ENCODE measurements around the gene ATP10A.
"Not testable (repeated sequence)": the region's sequence is repeated elsewhere in the genome, so short reads cannot be mapped to it uniquely, and the experiment has no call there.

ATP10A gene

GRCh38 chr15:25777037-25777436, 86.1 kb downstream of the ATP10A start:
- H3K27me3 Mint-ChIP-seq: no peaks in the 10 kb centered on the region
- no peak for DNase-seq (ENCODE audit: low spot score in 2 of 2)
- H3K4me3 Mint-ChIP-seq: no peak overlapping the region
- H3K27ac Mint-ChIP-seq (ENCODE audit: low read depth): no peak overlapping the region
- no peaks in the 10 kb centered on the region for H3K4me1 Mint-ChIP-seq
- H3K36me3 Mint-ChIP-seq (ENCODE audit: insufficient read depth): peaks cover 11% of the 10 kb centered on the region
- H3K9me3 Mint-ChIP-seq: no peaks in the 10 kb centered on the region
- no peak for ATAC-seq (replicated peaks; ENCODE audit: extremely low read depth, poor library complexity, severe bottlenecking)

- Mint-ChIP-seq H3K4me1 (no peaks in the 10 kb centered on the region), H3K4me3 (no peak overlapping the region), H3K27me3 (no peaks in the 10 kb centered on the region), H3K36me3 (ENCODE audit: insufficient read depth) (peaks cover 10% of the 10 kb centered on the region), H3K27ac (ENCODE audit: low read depth) (no peak overlapping the region), H3K9me3 (no peaks in the 10 kb centered on the region)
- ATAC-seq (replicated peaks; ENCODE audit: extremely low read depth, poor library complexity, severe bottlenecking) (no peak), DNase-seq (ENCODE audit: low spot score in 2 of 2) (no peak)
Measured at GRCh38 chr15:25776071-25776746, 86.9 kb downstream of the ATP10A start.

- Mint-ChIP-seq H3K27me3 (no peaks in the 10 kb centered on the region), H3K36me3 (ENCODE audit: insufficient read depth) (peaks cover 9% of the 10 kb centered on the region), H3K4me3 (no peak overlapping the region), H3K4me1 (no peaks in the 10 kb centered on the region), H3K9me3 (no peaks in the 10 kb centered on the region), H3K27ac (ENCODE audit: low read depth) (no peak overlapping the region)
- ATAC-seq (replicated peaks; ENCODE audit: extremely low read depth, poor library complexity, severe bottlenecking): no peak
- DNase-seq (ENCODE audit: low spot score in 2 of 2): no peak
Measured at GRCh38 chr15:25775317-25775912, 87.7 kb downstream of the ATP10A start.

GRCh38 chr15:25774871-25775270, 88.3 kb downstream of the ATP10A start:
- Mint-ChIP-seq H3K27ac (ENCODE audit: low read depth) (no peak overlapping the region), H3K9me3 (no peaks in the 10 kb centered on the region), H3K36me3 (ENCODE audit: insufficient read depth) (peaks cover 7% of the 10 kb centered on the region), H3K27me3 (no peaks in the 10 kb centered on the region), H3K4me3 (no peak overlapping the region), H3K4me1 (no peaks in the 10 kb centered on the region)
- ATAC-seq (replicated peaks; ENCODE audit: extremely low read depth, poor library complexity, severe bottlenecking) (no peak), DNase-seq (ENCODE audit: low spot score in 2 of 2) (no peak)

GRCh38 chr15:25773248-25773647, 89.9 kb downstream of the ATP10A start:
- no peak for DNase-seq (ENCODE audit: low spot score in 2 of 2)
- H3K4me3 Mint-ChIP-seq: no peak overlapping the region
- H3K36me3 Mint-ChIP-seq (ENCODE audit: insufficient read depth): peaks cover 6% of the 10 kb centered on the region
- no peaks in the 10 kb centered on the region for H3K27me3 Mint-ChIP-seq
- no peaks in the 10 kb centered on the region for H3K9me3 Mint-ChIP-seq
- no peak for ATAC-seq (replicated peaks; ENCODE audit: extremely low read depth, poor library complexity, severe bottlenecking)
- H3K4me1 Mint-ChIP-seq: no peaks in the 10 kb centered on the region
- no peak overlapping the region for H3K27ac Mint-ChIP-seq (ENCODE audit: low read depth)

GRCh38 chr15:25772500-25772899, 90.6 kb downstream of the ATP10A start:
- Mint-ChIP-seq H3K4me1 (no peaks in the 10 kb centered on the region), H3K4me3 (no peak overlapping the region), H3K36me3 (ENCODE audit: insufficient read depth) (peaks cover 4% of the 10 kb centered on the region), H3K27ac (ENCODE audit: low read depth) (no peak overlapping the region), H3K27me3 (no peaks in the 10 kb centered on the region), H3K9me3 (no peaks in the 10 kb centered on the region)
- ATAC-seq (replicated peaks; ENCODE audit: extremely low read depth, poor library complexity, severe bottlenecking) (no peak), DNase-seq (ENCODE audit: low spot score in 2 of 2) (no peak)

- H3K4me3 Mint-ChIP-seq; H3K36me3 Mint-ChIP-seq (ENCODE audit: insufficient read depth); H3K27ac Mint-ChIP-seq (ENCODE audit: low read depth): not testable (repeated sequence)
Measured at GRCh38 chr15:25771736-25772135, 91.4 kb downstream of the ATP10A start.

GRCh38 chr15:25771338-25771706, 91.8 kb downstream of the ATP10A start:
- Mint-ChIP-seq H3K4me1 (no peaks in the 10 kb centered on the region), H3K27me3 (no peaks in the 10 kb centered on the region), H3K9me3 (no peaks in the 10 kb centered on the region), H3K4me3 (no peak overlapping the region), H3K36me3 (ENCODE audit: insufficient read depth) (peaks cover 8% of the 10 kb centered on the region), H3K27ac (ENCODE audit: low read depth) (no peak overlapping the region)
- ATAC-seq (replicated peaks; ENCODE audit: extremely low read depth, poor library complexity, severe bottlenecking) (no peak), DNase-seq (ENCODE audit: low spot score in 2 of 2) (no peak)

More at GRCh38 chr15:25771736-25772135, 91.4 kb downstream of the ATP10A start:
- not testable (repeated sequence) for H3K9me3 Mint-ChIP-seq; H3K4me1 Mint-ChIP-seq; ATAC-seq (replicated peaks; ENCODE audit: extremely low read depth, poor library complexity, severe bottlenecking); DNase-seq (ENCODE audit: low spot score in 2 of 2); H3K27me3 Mint-ChIP-seq

- Mint-ChIP-seq H3K4me1 (no peaks in the 10 kb centered on the region), H3K4me3 (no peak overlapping the region), H3K36me3 (ENCODE audit: insufficient read depth) (peaks cover 8% of the 10 kb centered on the region), H3K9me3 (no peaks in the 10 kb centered on the region), H3K27me3 (no peaks in the 10 kb centered on the region), H3K27ac (ENCODE audit: low read depth) (no peak overlapping the region)
- ATAC-seq (replicated peaks; ENCODE audit: extremely low read depth, poor library complexity, severe bottlenecking) (no peak), DNase-seq (ENCODE audit: low spot score in 2 of 2) (no peak)
Measured at GRCh38 chr15:25770618-25771337, 92.3 kb downstream of the ATP10A start.

GRCh38 chr15:25770031-25770430, 93.1 kb downstream of the ATP10A start:
- Mint-ChIP-seq H3K36me3 (ENCODE audit: insufficient read depth) (peaks cover 7% of the 10 kb centered on the region), H3K9me3 (no peaks in the 10 kb centered on the region), H3K4me3 (no peak overlapping the region), H3K27ac (ENCODE audit: low read depth) (no peak overlapping the region), H3K27me3 (no peaks in the 10 kb centered on the region), H3K4me1 (no peaks in the 10 kb centered on the region)
- ATAC-seq (replicated peaks; ENCODE audit: extremely low read depth, poor library complexity, severe bottlenecking) (no peak), DNase-seq (ENCODE audit: low spot score in 2 of 2) (no peak)

- Mint-ChIP-seq H3K4me3 (no peak overlapping the region), H3K9me3 (no peaks in the 10 kb centered on the region), H3K4me1 (no peaks in the 10 kb centered on the region), H3K27me3 (no peaks in the 10 kb centered on the region), H3K36me3 (ENCODE audit: insufficient read depth) (peaks cover 5% of the 10 kb centered on the region), H3K27ac (ENCODE audit: low read depth) (no peak overlapping the region)
- no peak for DNase-seq (ENCODE audit: low spot score in 2 of 2)
- ATAC-seq (replicated peaks; ENCODE audit: extremely low read depth, poor library complexity, severe bottlenecking): no peak
Measured at GRCh38 chr15:25768271-25768670, 94.9 kb downstream of the ATP10A start.

- Mint-ChIP-seq H3K4me3 (no peak overlapping the region), H3K9me3 (no peaks in the 10 kb centered on the region), H3K27me3 (no peaks in the 10 kb centered on the region), H3K36me3 (ENCODE audit: insufficient read depth) (peaks cover 5% of the 10 kb centered on the region), H3K4me1 (no peaks in the 10 kb centered on the region), H3K27ac (ENCODE audit: low read depth) (no peak overlapping the region)
- DNase-seq (ENCODE audit: low spot score in 2 of 2) (no peak), ATAC-seq (replicated peaks; ENCODE audit: extremely low read depth, poor library complexity, severe bottlenecking) (no peak)
Measured at GRCh38 chr15:25767356-25768151, 95.6 kb downstream of the ATP10A start.

Measured in central memory CD8-positive, alpha-beta T cell (primary cell).